GM19035 (cell line): ENCODE results near the gene CNST.
"Not testable (repeated sequence)": the region's sequence is repeated elsewhere in the genome, so short reads cannot be mapped to it uniquely, and the experiment has no call there.

Experiments used
- ATAC-seq: cut with Tn5 transposase; IDR thresholded peaks from one replicate; pipeline ENCODE4 v1.9.1; 2021; ENCODE audit not compliant: unreplicated experiment

Gene CNST

GRCh38 chr1:246554201-246554600 is 12.1 kb upstream of the CNST start:
- ATAC-seq = no peak

- no peak for ATAC-seq
Observed at GRCh38 chr1:246558041-246558440, 8.2 kb upstream of the CNST start.

- no peak for ATAC-seq
Observed at GRCh38 chr1:246559310-246559709, 6.9 kb upstream of the CNST start.

GRCh38 chr1:246560833-246561232 is 5.4 kb upstream of the CNST start:
- ATAC-seq = not testable (repeated sequence)

- ATAC-seq = no peak
Observed at GRCh38 chr1:246564839-246565750, 1.2 kb upstream of the CNST start.

- ATAC-seq = peak; percentile 0
Observed at GRCh38 chr1:246565751-246566127, 517 bp upstream of the CNST start.

GRCh38 chr1:246566813-246567645 is 773 bp downstream of the CNST start:
- ATAC-seq = peak; percentile 26

GRCh38 chr1:246567646-246568235 is 1.5 kb downstream of the CNST start:
- no peak for ATAC-seq

GRCh38 chr1:246569248-246570238 is 3.3 kb downstream of the CNST start:
- ATAC-seq = no peak

GRCh38 chr1:246571309-246571708 is 5.1 kb downstream of the CNST start:
- ATAC-seq = not testable (repeated sequence)

- ATAC-seq = no peak
Observed at GRCh38 chr1:246571953-246572352, 5.7 kb downstream of the CNST start.

GRCh38 chr1:246572785-246573184 is 6.5 kb downstream of the CNST start:
- ATAC-seq = no peak

GRCh38 chr1:246573491-246573890 is 7.2 kb downstream of the CNST start:
- ATAC-seq = no peak

- ATAC-seq = no peak
Observed at GRCh38 chr1:246576709-246577032, 10.4 kb downstream of the CNST start.

GRCh38 chr1:246577082-246577719 is 10.9 kb downstream of the CNST start:
- ATAC-seq = no peak

- ATAC-seq = no peak
Observed at GRCh38 chr1:246577720-246578106, 11.5 kb downstream of the CNST start.

GRCh38 chr1:246579818-246580217 is 13.6 kb downstream of the CNST start:
- peak; percentile 61 for ATAC-seq

GRCh38 chr1:246580497-246581370 is 14.5 kb downstream of the CNST start:
- ATAC-seq = no peak
